Measurements from ENCODE around the gene ANKRD13A.

GRCh38 chr12:110059651-110060000 is 60.4 kb downstream of the ANKRD13A start:
- TF ChIP-seq CTCF (IDR thresholded peaks at IDR 0.05) (no peak), POLR2A (IDR thresholded peaks at IDR 0.05) (no peak)

Measured in ovary (tissue), 3 donors.